NCI-H526 (cell line): ENCODE measurements around the gene SEC16A.
"Not testable (repeated sequence)": the region's sequence is repeated elsewhere in the genome, so short reads cannot be mapped to it uniquely, and the experiment has no call there.

ENCODE experiments used
- DNase-seq, 2 experiments: peaks; one replicate each; lab custom pipeline; 2025; lab: John Stamatoyannopoulos, UW

Gene SEC16A

DNA sequence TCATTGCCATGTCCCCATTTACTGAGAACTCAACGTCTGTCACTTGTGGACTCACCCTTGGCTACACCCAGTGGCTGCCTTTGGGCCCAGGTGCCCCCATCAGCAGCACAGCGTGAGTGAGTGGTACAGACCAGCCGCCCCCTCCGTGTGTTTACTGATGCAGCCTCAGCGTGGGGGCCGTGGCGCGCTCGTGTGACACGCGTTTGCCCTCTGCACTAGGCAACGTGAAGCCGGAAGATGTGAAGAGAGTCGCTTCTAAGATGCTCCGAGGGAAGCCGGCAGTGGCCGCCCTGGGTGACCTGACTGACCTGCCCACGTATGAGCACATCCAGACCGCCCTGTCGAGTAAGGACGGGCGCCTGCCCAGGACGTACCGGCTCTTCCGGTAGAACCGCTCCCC lies 60.0 kb downstream of the SEC16A start:
- no peak for DNase-seq

GRCh38 chr9:136421791-136422190 lies 61.0 kb downstream of the SEC16A start:
- no peak for DNase-seq

GRCh38 chr9:136419092-136419420 lies 63.8 kb downstream of the SEC16A start:
- DNase-seq = no peak

GRCh38 chr9:136418182-136419091 lies 64.4 kb downstream of the SEC16A start:
- no peak for DNase-seq

GRCh38 chr9:136416914-136417313 lies 65.9 kb downstream of the SEC16A start:
- DNase-seq = no peak

GRCh38 chr9:136416427-136416826 lies 66.4 kb downstream of the SEC16A start:
- DNase-seq = no peak

DNA sequence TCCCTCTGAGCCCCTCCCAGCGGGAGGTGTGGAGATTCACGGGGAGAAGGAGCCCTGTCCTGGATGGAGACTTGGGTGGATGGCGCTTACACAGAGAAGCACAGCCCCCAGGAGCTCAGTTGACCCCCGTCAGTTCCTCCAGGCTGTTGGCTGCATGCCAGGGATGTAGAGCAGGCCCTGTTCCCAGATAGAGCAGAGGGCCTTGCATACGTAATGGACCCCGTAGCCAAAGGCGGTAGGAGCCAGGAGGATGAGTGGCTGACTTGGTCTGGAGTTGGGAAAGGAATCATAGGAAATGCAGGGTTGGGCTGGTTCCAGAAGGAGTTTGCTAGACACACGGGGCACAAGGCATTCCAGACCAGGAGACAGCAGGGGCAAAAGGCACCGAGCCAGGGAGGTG lies 69.9 kb downstream of the SEC16A start:
- no peak for DNase-seq

DNA sequence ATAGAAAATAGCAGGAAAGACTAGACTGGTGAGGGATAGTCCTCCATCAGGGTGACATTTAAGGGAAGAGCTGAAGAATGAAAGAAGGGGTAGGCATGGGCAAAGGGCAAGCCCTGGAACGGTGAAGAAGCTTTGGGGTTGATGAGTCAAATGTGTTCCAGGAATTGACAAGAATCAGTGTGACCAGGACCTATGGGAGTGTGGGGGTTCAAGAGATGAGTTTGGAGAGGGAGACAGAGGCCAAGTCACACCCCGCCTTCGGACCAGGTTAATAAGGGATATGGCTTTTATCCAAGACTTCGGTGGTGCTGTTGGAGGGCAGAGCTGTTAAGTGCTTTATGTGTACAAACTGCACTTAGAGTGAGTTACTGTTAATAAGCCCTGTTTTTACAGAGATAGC lies 71.5 kb downstream of the SEC16A start:
- DNase-seq = no peak

DNA sequence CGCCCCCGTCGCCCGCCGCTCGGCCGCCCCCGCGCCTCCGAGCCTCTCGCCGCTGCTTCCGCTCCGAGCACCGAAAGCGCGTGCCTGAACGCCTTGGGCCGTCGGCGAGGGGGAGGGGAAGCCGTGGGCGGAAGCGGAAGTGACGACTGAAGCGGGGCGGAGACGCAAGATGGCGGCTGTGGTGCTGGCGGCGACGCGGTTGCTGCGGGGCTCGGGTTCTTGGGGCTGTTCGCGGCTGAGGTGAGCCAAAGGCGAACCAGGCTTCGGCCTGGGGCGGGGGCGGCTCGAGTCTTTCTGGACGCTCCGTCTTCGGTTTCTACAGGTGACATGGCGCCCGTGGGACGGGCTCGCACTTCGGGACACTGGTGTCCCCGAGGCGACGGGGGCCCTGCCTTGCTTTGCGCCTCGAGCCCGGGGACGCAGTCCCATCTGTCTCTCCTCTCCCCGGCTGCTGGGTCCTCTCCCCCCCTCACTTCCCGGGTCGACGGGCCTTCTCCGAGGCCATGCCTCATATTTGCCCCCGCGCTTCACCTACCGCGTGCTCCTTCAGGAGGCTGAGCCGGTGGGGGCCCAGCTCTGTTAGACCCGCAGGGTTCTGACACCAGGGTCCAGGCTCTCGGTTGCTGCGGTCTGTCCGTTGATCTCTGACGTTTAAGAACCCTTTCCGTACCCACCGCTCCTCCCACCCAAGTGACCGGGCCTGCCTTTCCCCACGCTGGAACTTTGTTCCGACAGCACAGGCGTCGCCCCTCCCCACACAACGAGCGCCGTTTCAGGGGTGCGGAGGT lies 72.1 kb downstream of the SEC16A start, which contains the start of the genes ENTR1 and PMPCA:
Gene ENTR1, minus strand, starts transcription at position 115 of the 788 bp plus-strand sequence. CDS start 217 bp downstream, outside the sequence.
Gene PMPCA, plus strand, starts transcription at position 159 of the 788 bp plus-strand sequence. Its CDS starts 11 bp downstream, at position 170.
- peak in 1 of 2 experiments; percentile 90 for DNase-seq

DNA sequence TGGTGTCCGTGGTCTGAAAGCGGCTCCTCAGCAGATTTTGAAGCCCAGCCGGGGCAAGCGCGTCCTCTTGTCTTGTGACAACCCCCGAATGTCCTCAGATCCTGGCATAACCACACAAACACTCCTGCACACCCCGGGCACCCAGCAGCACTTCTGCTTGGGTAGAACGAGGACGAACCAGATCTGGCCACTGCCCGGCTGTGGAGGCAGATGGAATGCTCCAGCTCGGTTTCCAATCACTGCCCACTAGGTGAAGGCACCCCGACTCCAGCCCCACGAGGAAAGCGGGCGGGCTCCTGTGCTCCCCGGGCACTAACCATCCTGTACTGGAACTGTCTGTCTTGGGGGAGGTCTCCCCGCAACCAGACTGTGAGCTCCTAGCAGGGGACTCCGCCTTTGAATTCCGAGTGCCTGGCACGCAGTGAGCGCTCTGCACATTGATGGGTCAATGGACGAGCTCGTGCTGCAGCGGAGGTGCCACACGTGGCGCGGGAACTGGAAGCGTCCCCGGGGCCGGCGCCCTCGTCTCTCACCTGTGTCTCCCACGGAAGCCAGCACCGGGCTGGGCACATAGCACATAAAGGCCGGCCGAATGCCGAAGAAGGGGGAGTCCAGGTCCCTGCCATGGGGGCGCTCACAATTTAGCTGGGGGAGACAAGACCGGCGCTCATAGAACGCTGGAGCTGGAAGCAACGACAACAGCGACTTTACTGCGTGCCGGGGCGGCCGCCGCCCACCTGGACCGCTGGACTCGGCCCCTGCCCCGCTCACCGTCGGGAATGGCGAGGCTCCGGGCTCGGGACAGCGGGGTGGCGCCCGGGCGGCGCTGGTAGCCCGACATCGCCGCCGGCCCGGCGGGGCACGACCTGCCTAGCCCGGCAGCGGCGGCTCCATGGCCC lies 73.0 kb downstream of the SEC16A start:
- DNase-seq = peak in 1 of 2 experiments; percentile 14

DNA sequence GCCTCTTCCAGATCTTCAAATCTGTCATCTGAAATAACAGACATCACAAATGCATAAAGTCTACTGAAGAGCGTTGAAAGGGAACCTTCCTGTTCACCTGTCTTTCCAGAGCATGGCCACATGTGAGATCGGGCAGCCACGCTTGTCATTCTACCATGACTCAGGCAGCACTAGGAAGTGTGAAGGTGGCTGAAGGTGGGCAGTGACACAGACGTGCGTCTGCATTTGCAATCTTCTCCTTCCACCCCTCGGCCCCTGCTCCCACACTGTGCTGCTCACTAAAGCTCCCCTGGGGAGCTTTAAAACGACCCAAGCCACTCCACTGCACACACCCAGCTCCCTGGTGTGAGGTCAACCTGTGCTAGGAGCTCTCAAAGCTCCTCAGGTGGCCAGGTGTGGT lies 74.9 kb downstream of the SEC16A start:
- DNase-seq = no peak

GRCh38 chr9:136407061-136407460 lies 75.8 kb downstream of the SEC16A start:
- not testable (repeated sequence) for DNase-seq

GRCh38 chr9:136405904-136406303 lies 76.9 kb downstream of the SEC16A start:
- not testable (repeated sequence) for DNase-seq

DNA sequence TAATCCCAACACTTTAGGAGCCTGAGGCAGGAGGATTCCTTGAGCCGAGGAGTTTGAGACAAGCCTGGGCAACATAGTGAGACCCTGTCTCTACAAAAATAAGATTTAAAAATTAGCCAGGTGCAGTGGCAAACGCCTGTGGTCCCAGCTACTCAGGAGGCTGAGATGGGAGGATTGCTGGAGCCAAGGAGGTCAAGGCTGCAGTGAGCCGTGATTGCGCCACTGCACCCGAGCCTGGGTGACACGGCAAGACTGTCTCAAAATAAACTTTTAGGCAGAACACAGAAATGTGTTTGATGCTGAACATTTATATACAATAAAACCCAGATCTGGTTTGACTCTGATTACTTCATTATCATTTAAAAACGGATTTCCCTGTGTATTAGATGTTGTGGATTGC lies 77.4 kb downstream of the SEC16A start:
- no peak for DNase-seq

DNA sequence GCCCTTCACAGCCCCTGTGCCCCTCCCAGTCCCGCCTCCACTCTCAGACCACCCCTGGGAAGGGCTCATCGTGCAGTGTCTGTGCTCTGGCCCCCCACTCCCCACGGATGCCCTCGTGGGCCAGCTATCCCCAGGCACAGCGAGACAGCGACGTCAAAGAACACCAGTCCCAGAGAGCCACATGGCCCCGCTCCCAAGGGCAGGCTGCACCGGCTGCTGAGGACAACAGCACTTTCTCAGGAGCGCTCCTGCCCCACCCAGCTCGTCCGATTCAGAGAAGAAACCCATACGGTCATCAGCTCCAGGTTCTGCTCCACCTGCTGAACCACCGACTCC lies 78.1 kb downstream of the SEC16A start:
- DNase-seq = no peak

DNA sequence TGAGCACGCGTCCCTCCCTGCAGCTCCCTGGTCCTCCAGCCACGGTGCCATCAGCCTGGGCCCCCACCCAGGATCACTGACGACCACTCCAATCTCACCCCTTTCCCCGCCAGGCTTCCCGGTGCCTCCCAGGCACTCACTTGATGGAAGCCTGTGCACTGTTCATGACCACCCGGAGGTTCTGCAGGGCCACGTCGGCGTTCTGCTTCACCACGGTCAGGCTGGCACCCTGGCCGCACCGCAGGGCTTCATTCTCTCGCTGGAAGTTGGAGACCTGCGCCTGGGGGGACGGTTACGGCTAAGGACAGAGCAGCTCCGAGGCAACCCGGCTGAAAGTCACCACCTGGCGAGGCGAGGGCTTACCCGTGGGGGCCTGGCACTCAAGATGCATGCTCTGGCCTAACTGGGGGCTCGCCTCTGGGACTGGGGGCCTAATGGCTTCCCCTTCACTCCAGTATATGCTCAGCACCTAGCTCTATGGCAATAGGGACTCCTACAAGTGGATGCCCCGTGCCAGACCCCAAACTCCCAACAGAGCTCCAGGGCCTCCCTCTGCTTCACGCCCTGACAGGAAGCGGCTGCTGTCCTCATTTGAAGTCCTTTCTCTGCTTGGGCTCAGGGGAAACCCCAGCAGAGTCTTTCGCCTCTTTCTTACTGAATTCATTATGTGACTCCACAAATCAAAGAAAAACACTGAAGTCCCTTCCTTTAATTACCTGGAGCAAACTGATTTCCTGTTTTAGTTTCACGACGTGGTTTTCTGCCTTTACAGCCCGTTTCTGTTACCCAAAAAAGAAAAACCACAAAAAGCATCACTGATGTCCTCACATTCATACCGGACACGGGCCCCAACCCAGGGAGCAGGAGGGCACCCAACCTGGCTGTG lies 78.7 kb downstream of the SEC16A start:
- DNase-seq = no peak

- no peak for DNase-seq
Observed at GRCh38 chr9:136403538-136403914, 79.3 kb downstream of the SEC16A start.

- DNase-seq = no peak
Observed at GRCh38 chr9:136402067-136402466, 80.8 kb downstream of the SEC16A start.

DNA sequence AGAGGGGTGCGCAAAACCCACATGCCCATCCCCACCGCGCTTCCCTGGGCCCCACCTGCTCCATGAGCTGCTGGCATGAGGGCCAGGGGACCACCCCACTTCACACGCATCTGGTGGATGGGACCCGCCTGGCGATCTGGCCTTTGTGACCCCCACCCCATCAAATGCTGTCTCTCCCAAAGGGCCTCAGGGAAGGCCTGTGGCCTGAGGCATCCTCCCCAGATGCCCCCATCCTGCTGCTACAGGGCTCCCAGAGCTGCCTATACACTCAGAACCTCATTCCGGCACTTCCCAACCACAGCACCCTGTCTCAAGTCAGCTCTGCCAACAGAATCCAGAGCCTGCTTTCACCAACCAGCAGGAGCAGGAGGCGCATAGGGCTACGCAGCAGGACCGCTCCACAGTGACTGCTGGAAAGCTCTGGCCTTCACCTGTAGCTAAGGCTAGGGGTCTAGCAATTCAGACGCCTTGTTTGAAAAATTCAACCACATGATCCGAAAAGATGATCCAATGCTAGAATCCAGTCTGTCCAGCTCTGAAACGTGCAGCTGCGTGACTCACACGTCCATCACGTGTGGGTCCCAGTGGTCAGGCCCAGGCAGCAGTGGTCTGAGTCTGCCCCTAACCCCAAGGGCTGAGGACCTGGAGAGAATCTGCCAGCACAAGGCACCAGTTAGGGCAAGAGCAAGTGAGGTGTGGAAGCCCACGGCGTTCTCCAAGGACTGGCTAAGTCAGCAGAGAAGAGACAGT lies 81.5 kb downstream of the SEC16A start:
- DNase-seq = no peak
